Loucy (cell line): ENCODE results near the gene ADAMTS13.

Experiments used
- H2AFZ ChIP-seq: fragments of 200-600 bp; sonication (generic); 2 replicates; pipeline ENCODE4 v1.6.0; 2016; ENCODE audit warnings: antibody characterized with exemption, mild to moderate bottlenecking, low read length, moderate library complexity
- H3F3A ChIP-seq: fragments of 200-600 bp; 2 replicates; pipeline ENCODE4 v1.6.0; 2016; ENCODE audit warnings: antibody characterized with exemption, low read depth, mild to moderate bottlenecking
- H3K27me3 ChIP-seq: fragments of 200-600 bp; sonication (generic); 2 replicates; pipeline ENCODE4 v1.6.1; 2014; ENCODE audit warnings: low read length, mild to moderate bottlenecking; ENCODE audit not compliant: insufficient read depth, poor library complexity, severe bottlenecking
- H3K36me3 ChIP-seq: fragments of 200-600 bp; sonication (generic); 2 replicates; pipeline ENCODE4 v1.6.1; 2016; ENCODE audit warnings: low read length; ENCODE audit not compliant: insufficient read depth
- H3K4me1 ChIP-seq: fragments of 200-600 bp; sonication (generic); 2 replicates; pipeline ENCODE4 v1.5.1; 2014; ENCODE audit warnings: low read length, mild to moderate bottlenecking; ENCODE audit not compliant: insufficient read depth, poor library complexity, severe bottlenecking
- H3K4me2 ChIP-seq: fragments of 200-600 bp; sonication (generic); 2 replicates; pipeline ENCODE4 v1.6.0; 2014; ENCODE audit warnings: antibody characterized with exemption, low read length, low read depth, mild to moderate bottlenecking; ENCODE audit not compliant: poor library complexity, severe bottlenecking
- H3K4me3 ChIP-seq: fragments of 200-600 bp; sonication (generic); 2 replicates; pipeline ENCODE4 v1.5.1; 2014; ENCODE audit warnings: low read length, mild to moderate bottlenecking, mixed read lengths; ENCODE audit not compliant: poor library complexity, severe bottlenecking
- H3K79me2 ChIP-seq: fragments of 200-600 bp; sonication (generic); 2 replicates; pipeline ENCODE4 v1.6.1; 2014; ENCODE audit warnings: low read length; ENCODE audit not compliant: insufficient read depth
- H3K9ac ChIP-seq: fragments of 200-600 bp; sonication (generic); 2 replicates; pipeline ENCODE4 v1.6.0; 2014; ENCODE audit warnings: mild to moderate bottlenecking, low read depth, low read length, moderate library complexity; ENCODE audit not compliant: poor library complexity, severe bottlenecking
- H3K9me2 ChIP-seq: fragments of 200-600 bp; sonication (generic); replicated peaks from 2 replicates; pipeline ENCODE4 v1.6.1; 2016; ENCODE audit warnings: low read depth, low read length, mixed read lengths
- H3K9me3 ChIP-seq: fragments of 200-600 bp; sonication (generic); 2 replicates; pipeline ENCODE4 v1.6.1; 2014; ENCODE audit warnings: mild to moderate bottlenecking, antibody characterized with exemption, low read length, low read depth; ENCODE audit not compliant: insufficient read depth
- H4K20me1 ChIP-seq: fragments of 200-600 bp; sonication (generic); 2 replicates; pipeline ENCODE4 v1.6.0; 2014; ENCODE audit warnings: antibody characterized with exemption, low read length, mild to moderate bottlenecking; ENCODE audit not compliant: insufficient read depth, poor library complexity, severe bottlenecking
- EZH2phosphoT487 ChIP-seq: fragments of 200-600 bp; IDR thresholded peaks from 2 replicates; pipeline ENCODE4 v1.6.1; 2018; ENCODE audit warnings: antibody characterized with exemption, mild to moderate bottlenecking, moderate library complexity, borderline replicate concordance
- TF ChIP-seq, protein P1 (sequence below): fragments of 200-600 bp; sonication (generic); conservative IDR thresholded peaks from 2 replicates; pipeline ENCODE4 v1.5.1; 2014; ENCODE audit warnings: mild to moderate bottlenecking, antibody characterized with exemption, low read length

Gene ADAMTS13

DNA sequence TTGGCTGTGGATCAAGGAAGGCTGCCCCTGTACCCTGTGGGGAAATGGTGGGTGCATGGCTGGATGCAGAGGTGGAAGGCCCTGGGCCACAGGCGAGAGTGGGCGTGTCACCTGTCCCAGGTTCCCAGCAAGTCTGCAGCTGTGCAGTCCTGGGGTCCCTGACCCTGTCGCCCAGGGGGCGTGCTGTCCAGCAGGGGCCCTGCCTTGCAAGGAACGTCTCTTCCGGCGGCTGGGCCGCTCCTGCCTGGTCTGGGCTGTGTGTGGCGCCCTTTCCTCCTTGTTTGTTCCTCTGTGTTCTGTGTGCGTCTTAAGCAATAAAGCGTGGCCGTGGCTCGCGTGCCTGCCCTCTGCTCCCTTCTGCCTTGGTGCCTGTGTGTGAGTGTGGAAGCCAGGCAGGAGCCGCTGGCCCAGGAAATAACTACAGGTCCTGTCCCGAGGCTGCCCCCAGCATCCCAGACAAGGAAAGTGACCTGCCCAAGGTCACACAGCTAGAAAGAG, 48.3 kb downstream of the ADAMTS13 start:
- no peaks in the 10 kb centered on the region for H3K9me3 ChIP-seq
- H2AFZ ChIP-seq, result no peak overlapping the region
- peaks cover 30% of the 10 kb centered on the region for H3K4me1 ChIP-seq
- H3K4me3 ChIP-seq, result no peak overlapping the region
- H3K9ac ChIP-seq, result no peak overlapping the region
- no peaks in the 10 kb centered on the region for H4K20me1 ChIP-seq
- H3F3A ChIP-seq, result peaks cover 11% of the 10 kb centered on the region
- H3K79me2 ChIP-seq, result peaks cover 4% of the 10 kb centered on the region; the same call in 1 of the 2 replicates
- TF ChIP-seq, protein P1, sequence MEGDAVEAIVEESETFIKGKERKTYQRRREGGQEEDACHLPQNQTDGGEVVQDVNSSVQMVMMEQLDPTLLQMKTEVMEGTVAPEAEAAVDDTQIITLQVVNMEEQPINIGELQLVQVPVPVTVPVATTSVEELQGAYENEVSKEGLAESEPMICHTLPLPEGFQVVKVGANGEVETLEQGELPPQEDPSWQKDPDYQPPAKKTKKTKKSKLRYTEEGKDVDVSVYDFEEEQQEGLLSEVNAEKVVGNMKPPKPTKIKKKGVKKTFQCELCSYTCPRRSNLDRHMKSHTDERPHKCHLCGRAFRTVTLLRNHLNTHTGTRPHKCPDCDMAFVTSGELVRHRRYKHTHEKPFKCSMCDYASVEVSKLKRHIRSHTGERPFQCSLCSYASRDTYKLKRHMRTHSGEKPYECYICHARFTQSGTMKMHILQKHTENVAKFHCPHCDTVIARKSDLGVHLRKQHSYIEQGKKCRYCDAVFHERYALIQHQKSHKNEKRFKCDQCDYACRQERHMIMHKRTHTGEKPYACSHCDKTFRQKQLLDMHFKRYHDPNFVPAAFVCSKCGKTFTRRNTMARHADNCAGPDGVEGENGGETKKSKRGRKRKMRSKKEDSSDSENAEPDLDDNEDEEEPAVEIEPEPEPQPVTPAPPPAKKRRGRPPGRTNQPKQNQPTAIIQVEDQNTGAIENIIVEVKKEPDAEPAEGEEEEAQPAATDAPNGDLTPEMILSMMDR, result no peak
- TF ChIP-seq EZH2phosphoT487, result no peak
- H3K9me2 ChIP-seq, result no peaks in the 10 kb centered on the region
- H3K4me2 ChIP-seq, result no peak overlapping the region
- H3K36me3 ChIP-seq, result peaks cover 2% of the 10 kb centered on the region; the same call in 1 of the 2 replicates
- no peaks in the 10 kb centered on the region for H3K27me3 ChIP-seq

DNA sequence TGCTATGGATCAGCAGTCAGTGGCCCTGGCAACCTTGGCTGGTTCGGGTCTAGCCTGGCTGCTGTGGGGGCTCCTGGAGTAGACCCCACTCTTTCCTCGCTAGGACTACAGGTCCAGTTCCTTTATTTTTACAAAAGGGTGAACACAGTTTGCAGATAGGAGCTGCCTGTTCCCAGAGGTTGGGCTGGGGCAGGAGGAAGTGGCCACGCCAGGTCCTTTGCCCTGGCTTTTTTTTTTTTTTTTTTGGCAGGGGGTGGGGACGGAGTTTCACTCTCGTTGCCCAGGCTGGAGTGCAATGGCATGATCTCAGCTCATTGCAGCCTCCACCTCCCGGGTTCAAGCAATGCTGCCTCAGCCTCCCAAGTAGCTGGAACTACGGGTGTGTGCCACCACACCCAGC, 48.8 kb downstream of the ADAMTS13 start:
- H3K4me2 ChIP-seq, result no peak overlapping the region
- no peak overlapping the region for H2AFZ ChIP-seq
- H3K4me1 ChIP-seq, result peaks cover 35% of the 10 kb centered on the region
- H3F3A ChIP-seq, result peaks cover 12% of the 10 kb centered on the region
- no peak overlapping the region for H3K4me3 ChIP-seq
- H3K9me3 ChIP-seq, result no peaks in the 10 kb centered on the region
- H3K9ac ChIP-seq, result no peak overlapping the region
- H3K79me2 ChIP-seq, result peaks cover 6% of the 10 kb centered on the region; the same call in 1 of the 2 replicates
- no peaks in the 10 kb centered on the region for H3K36me3 ChIP-seq
- no peaks in the 10 kb centered on the region for H3K9me2 ChIP-seq
- H4K20me1 ChIP-seq, result no peaks in the 10 kb centered on the region
- no peaks in the 10 kb centered on the region for H3K27me3 ChIP-seq
- TF ChIP-seq EZH2phosphoT487, result no peak
- TF ChIP-seq, protein P1, result no peak

DNA sequence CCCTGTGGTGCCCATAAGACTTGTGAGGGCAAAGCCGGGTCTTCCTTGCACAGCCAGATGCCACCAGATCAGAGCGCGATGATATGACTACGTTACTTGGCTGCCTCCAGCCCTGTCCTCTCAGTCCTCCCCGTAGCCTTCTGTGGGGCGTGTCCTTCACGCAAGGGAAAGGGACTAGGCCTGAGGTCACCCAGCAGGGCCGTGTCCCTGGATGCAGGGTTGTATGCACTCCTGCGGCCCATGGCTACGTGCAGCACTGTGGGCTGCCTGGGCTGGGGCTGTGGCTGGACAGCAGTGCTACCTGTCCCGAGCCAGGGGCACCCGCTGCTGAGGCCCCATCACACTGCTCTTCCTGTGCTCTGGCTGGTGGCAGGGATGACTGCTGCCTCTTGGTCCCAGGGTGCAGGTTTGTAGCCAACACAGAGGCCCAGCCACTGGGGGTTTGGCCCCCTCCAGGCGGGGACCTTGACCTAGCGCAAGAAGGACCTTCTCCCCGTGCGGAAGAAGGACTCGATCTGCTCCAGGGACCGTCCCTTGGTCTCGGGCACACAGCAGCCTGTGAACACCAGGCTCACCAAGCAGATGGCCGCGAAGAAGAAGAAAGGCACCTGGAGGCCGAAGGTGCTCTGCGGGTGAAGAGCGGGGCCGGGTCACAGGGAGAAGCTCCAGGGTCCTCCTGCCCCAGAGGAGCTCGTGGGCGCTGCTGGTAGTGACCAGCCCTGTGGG, 49.5 kb downstream of the ADAMTS13 start:
- Histone ChIP-seq H3K9ac (no peak overlapping the region), H3K4me1 (peaks cover 43% of the 10 kb centered on the region), H3K4me3 (no peak overlapping the region), H3K4me2 (no peak overlapping the region), H3K9me3 (no peaks in the 10 kb centered on the region), H3K79me2 (peaks cover 13% of the 10 kb centered on the region; the same call in 1 of the 2 replicates), H2AFZ (no peak overlapping the region), H3K27me3 (no peaks in the 10 kb centered on the region), H3K36me3 (no peaks in the 10 kb centered on the region), H3K9me2 (no peaks in the 10 kb centered on the region), H4K20me1 (no peaks in the 10 kb centered on the region), H3F3A (peaks cover 12% of the 10 kb centered on the region)
- TF ChIP-seq, protein P1, result no peak
- TF ChIP-seq EZH2phosphoT487, result no peak
